H1 (cell line): ENCODE measurements around the gene GPR155. TPM values are rescaled to one million over a fixed set of nuclear protein-coding genes. Genes with fewer than 3 reads are reported as not detected.

Experiments
- CTCF ChIA-PET: fragments of 300-600 bp; sonication (Branson Sonifier 250); formaldehyde crosslinking; loops from one replicate; lab custom pipeline; 2021; ENCODE audit not compliant: partially characterized antibody; lab: Charles Lee
- POLR2A ChIA-PET: fragments of 300-600 bp; sonication (Branson Sonifier 250); formaldehyde crosslinking; loops from one replicate; lab custom pipeline; 2021; ENCODE audit warnings: inconsistent platforms; ENCODE audit not compliant: partially characterized antibody; lab: Charles Lee
- DNase-seq, 2 experiments: peaks; one replicate each; pipeline versions ENCODE4 v3.0.0 to v3.0.0-alpha.2; 2010 to 2022; ENCODE audit warnings: low spot score in 2 of 2, low read depth in 1 of 2, mixed read lengths in 1 of 2
- FAIRE-seq: peaks from 2 replicates; lab custom pipeline; 2011; peaks lifted over from hg19 to GRCh38; lab: Jason Lieb, UNC
- H2AFZ ChIP-seq: 2 replicates; pipeline ENCODE4 v1.8.1; 2012; ENCODE audit warnings: low read length, inconsistent platforms
- H2AK5ac ChIP-seq: 2 replicates; pipeline ENCODE4 v1.6.1; 2013; ENCODE audit warnings: low read depth, low read length
- H2BK120ac ChIP-seq: replicated peaks from 2 replicates; pipeline ENCODE3; 2013; ENCODE audit warnings: low read depth, low read length, inconsistent platforms
- H2BK12ac ChIP-seq: 2 replicates; pipeline ENCODE4 v1.6.1; 2013; ENCODE audit warnings: low read depth, low read length
- H2BK15ac ChIP-seq: 2 replicates; pipeline ENCODE4 v1.6.1; 2013; ENCODE audit warnings: low read length
- H2BK20ac ChIP-seq: 2 replicates; pipeline ENCODE4 v1.6.1; 2013; ENCODE audit warnings: low read length
- H2BK5ac ChIP-seq: 2 replicates; pipeline ENCODE4 v1.6.1; 2013; ENCODE audit warnings: low read depth, low read length
- H3K14ac ChIP-seq: 2 replicates; pipeline ENCODE4 v1.6.1; 2013; ENCODE audit warnings: inconsistent platforms; ENCODE audit not compliant: insufficient read length
- H3K18ac ChIP-seq: 2 replicates; pipeline ENCODE4 v1.6.1; 2013; ENCODE audit warnings: low read length; ENCODE audit errors: extremely low read depth
- H3K23ac ChIP-seq: 2 replicates; pipeline ENCODE4 v1.6.1; 2013; ENCODE audit warnings: inconsistent platforms; ENCODE audit not compliant: insufficient read length
- H3K23me2 ChIP-seq: 2 replicates; pipeline ENCODE4 v1.6.1; 2013; ENCODE audit warnings: low read depth, low read length
- H3K27ac ChIP-seq: 2 replicates; pipeline ENCODE4 v1.6.1; 2011; ENCODE audit warnings: low read depth, low read length, inconsistent platforms
- H3K27me3 ChIP-seq, 4 experiments: replicated peaks in 1 of 4; 1 replicate in 1 of 4; 2 replicates in 3 of 4; pipeline versions ENCODE4 v1.6.1 to v1.8.1; 2011 to 2013; ENCODE audit warnings: low read length in 3 of 4, mild to moderate bottlenecking in 3 of 4, inconsistent platforms in 2 of 4, mixed read lengths in 2 of 4, moderate library complexity in 1 of 4; ENCODE audit not compliant: control insufficient read depth in 3 of 4, insufficient read depth in 3 of 4; ENCODE audit errors: extremely low read depth in 1 of 4
- H3K36me3 ChIP-seq, 4 experiments: 2 replicates each; pipeline versions ENCODE4 v1.6.1 to v1.8.1; 2011 to 2013; ENCODE audit warnings: mild to moderate bottlenecking in 4 of 4, low read length in 3 of 4, moderate library complexity in 2 of 4, control low read depth in 1 of 4, inconsistent platforms in 1 of 4; ENCODE audit not compliant: insufficient read depth in 4 of 4, control insufficient read depth in 2 of 4
- H3K4ac ChIP-seq: replicated peaks from 2 replicates; pipeline ENCODE3; 2013; ENCODE audit warnings: low read length, low read depth, mixed read lengths, inconsistent platforms; ENCODE audit not compliant: insufficient read length
- H3K4me1 ChIP-seq, 4 experiments: replicated peaks in 1 of 4; 1 replicate in 1 of 4; 2 replicates in 3 of 4; pipeline versions ENCODE4 v1.6.1 to v1.8.1; 2011 to 2013; ENCODE audit warnings: low read length in 3 of 4, inconsistent platforms in 2 of 4, mixed read lengths in 1 of 4; ENCODE audit not compliant: insufficient read depth in 4 of 4, control insufficient read depth in 3 of 4
- H3K4me2 ChIP-seq, 2 experiments: 2 replicates each; pipeline versions ENCODE4 v1.6.1 to v1.8.1; 2011 to 2013; ENCODE audit warnings: low read depth in 2 of 2, low read length in 2 of 2, control low read depth in 1 of 2, inconsistent platforms in 1 of 2, mild to moderate bottlenecking in 1 of 2; ENCODE audit not compliant: insufficient read depth in 1 of 2
- H3K4me3 ChIP-seq, 4 experiments: fragments of 200-600, 300-600 bp in 1 of 4; sonication (generic), shearing (Covaris generic), sonication (Bioruptor Twin) in 1 of 4; 2 replicates each; pipeline versions ENCODE4 v1.5.1 to v1.8.1; 2011 to 2016; ENCODE audit warnings: low read length in 4 of 4, low read depth in 3 of 4, control low read depth in 2 of 4, inconsistent platforms in 2 of 4, mild to moderate bottlenecking in 2 of 4, mixed read lengths in 1 of 4, moderate library complexity in 1 of 4; ENCODE audit not compliant: insufficient read depth in 2 of 4; ENCODE audit errors: extremely low read depth in 1 of 4
- H3K56ac ChIP-seq: replicated peaks from 2 replicates; pipeline ENCODE3; 2013; ENCODE audit warnings: low read depth, mild to moderate bottlenecking, mixed read lengths, low read length, inconsistent platforms; ENCODE audit not compliant: insufficient read length
- H3K79me1 ChIP-seq: 2 replicates; pipeline ENCODE4 v1.6.1; 2013; ENCODE audit warnings: low read depth, low read length, control low read depth
- H3K79me2 ChIP-seq, 2 experiments: 2 replicates each; pipeline versions ENCODE4 v1.6.1 to v1.8.1; 2012 to 2013; ENCODE audit warnings: low read length in 2 of 2, mild to moderate bottlenecking in 2 of 2, inconsistent platforms in 1 of 2; ENCODE audit not compliant: insufficient read depth in 2 of 2, control insufficient read depth in 1 of 2
- H3K9ac ChIP-seq, 4 experiments: replicated peaks in 1 of 4; 1 replicate in 1 of 4; 2 replicates in 3 of 4; pipeline versions ENCODE4 v1.6.1 to v1.8.1; 2011 to 2013; ENCODE audit warnings: low read depth in 3 of 4, low read length in 3 of 4, control low read depth in 2 of 4, mild to moderate bottlenecking in 2 of 4, moderate library complexity in 2 of 4, inconsistent platforms in 1 of 4; ENCODE audit errors: extremely low read depth in 1 of 4
- H3K9me3 ChIP-seq, 2 experiments: 2 replicates each; pipeline versions ENCODE4 v1.6.1 to v1.8.1; 2012 to 2013; ENCODE audit warnings: mild to moderate bottlenecking in 2 of 2, moderate library complexity in 2 of 2, control low read depth in 1 of 2, inconsistent platforms in 1 of 2, low read depth in 1 of 2, low read length in 1 of 2, mixed read lengths in 1 of 2; ENCODE audit not compliant: insufficient read depth in 2 of 2
- H4K20me1 ChIP-seq, 2 experiments: replicated peaks in 1 of 2; 2 replicates each; pipeline versions ENCODE3 to v1.8.1; 2011 to 2013; ENCODE audit warnings: inconsistent platforms in 2 of 2, low read length in 2 of 2, mild to moderate bottlenecking in 1 of 2; ENCODE audit not compliant: insufficient read depth in 2 of 2, control insufficient read depth in 1 of 2
- H4K5ac ChIP-seq: 2 replicates; pipeline ENCODE4 v1.6.1; 2013; ENCODE audit warnings: low read length, low read depth, mixed read lengths, inconsistent platforms; ENCODE audit not compliant: insufficient read length
- H4K8ac ChIP-seq: 2 replicates; pipeline ENCODE4 v1.8.0; 2013; ENCODE audit warnings: mild to moderate bottlenecking, moderate library complexity, low read length, inconsistent platforms; ENCODE audit not compliant: insufficient read depth; ENCODE audit errors: extremely low read depth
- H4K91ac ChIP-seq: replicated peaks from 2 replicates; pipeline ENCODE3; 2013; ENCODE audit warnings: low read length, mixed read lengths, inconsistent platforms; ENCODE audit not compliant: insufficient read length
- BACH1 ChIP-seq: IDR thresholded peaks from 2 replicates; pipeline ENCODE4 v1.6.1; 2012; ENCODE audit warnings: low read length, improper control_type of control experiment
- CBX5 ChIP-seq: fragments of 300-800, 300-1000 bp; sonication (generic); IDR thresholded peaks from 2 replicates; pipeline ENCODE4 v1.7.1; 2016; ENCODE audit warnings: antibody characterized with exemption, low read length, low read depth
- GTF2F1 ChIP-seq: IDR thresholded peaks from 2 replicates; pipeline ENCODE4 v1.6.1; 2012; ENCODE audit warnings: low read depth, low read length, improper control_type of control experiment, borderline replicate concordance
- KDM1A ChIP-seq: fragments of 200-600, 300-600 bp; sonication (generic); IDR thresholded peaks from 2 replicates; pipeline ENCODE4 v1.7.1; 2016; ENCODE audit warnings: mild to moderate bottlenecking, low read length, borderline replicate concordance
- KDM5A ChIP-seq: fragments of 200-600 bp; IDR thresholded peaks from 2 replicates; pipeline ENCODE4 v1.7.1; 2012; ENCODE audit warnings: mild to moderate bottlenecking, low read length, inconsistent platforms, mixed read lengths
- MAFK ChIP-seq: IDR thresholded peaks from 2 replicates; pipeline ENCODE4 v1.6.1; 2012; ENCODE audit warnings: low read depth, mild to moderate bottlenecking, improper control_type of control experiment, low read length
- RBBP5 ChIP-seq: IDR thresholded peaks from 2 replicates; pipeline ENCODE4 v1.7.1; 2012; ENCODE audit warnings: low read depth, mild to moderate bottlenecking, inconsistent platforms, low read length, moderate library complexity, borderline replicate concordance
- WGBS, 2 experiments: shearing (Covaris generic) in 1 of 2; methylation state at CpG; one replicate each; pipeline versions ENCODE4 v1.1.6 to v1.1.7; 2013 to 2015; ENCODE audit warnings: low lambda C conversion rate in 2 of 2, mixed read lengths in 2 of 2, inconsistent platforms in 1 of 2, low coverage in 1 of 2, missing lambda C conversion rate in 1 of 2; ENCODE audit not compliant: insufficient replicate concordance in 2 of 2, insufficient coverage in 1 of 2, insufficient read length in 1 of 2; ENCODE audit errors: extremely low coverage in 1 of 2, missing lambda C conversion rate in 1 of 2; 5-methylcytosine and 5-hydroxymethylcytosine counted together
- polyA plus RNA-seq, 7 experiments: library from polyadenylated mRNA; depleted of rRNA in 3 of 7; stranded (reverse) in 5 of 7; unstranded in 2 of 7; fragments of >200 nt in 5 of 7; fragments of 200-250 nt in 2 of 7; gene quantifications; 1 replicate in 5 of 7; 2 replicates in 1 of 7; 4 replicates in 1 of 7; pipeline versions ENCODE4 v1.2.1 to v1.2.3, GENCODE V29; 2011 to 2013; ENCODE audit warnings: missing spikeins in 2 of 7, mixed read lengths in 2 of 7
- total RNA-seq: library from RNA; stranded (reverse); fragmentation: NEBNext Ultra II Directional; extraction: Animal tissue kit (Norgen Biotek cat#: 25700); gene quantifications from 2 replicates; pipeline ENCODE4 v1.2.1, GENCODE V29; 2021
- TF ChIP-seq, protein P1 (sequence below): IDR thresholded peaks from 2 replicates; pipeline ENCODE4 v1.6.1; 2011; ENCODE audit warnings: low read depth, mild to moderate bottlenecking, low read length; ENCODE audit not compliant: insufficient read depth
- TF ChIP-seq, protein P2 (sequence below), 3 experiments: IDR thresholded peaks; 1 replicate in 2 of 3; 2 replicates in 1 of 3; pipeline versions ENCODE4 v1.5.1 to v1.6.1; 2011; ENCODE audit warnings: low read length in 3 of 3, mild to moderate bottlenecking in 3 of 3, inconsistent platforms in 2 of 3, low read depth in 1 of 3, moderate library complexity in 1 of 3; ENCODE audit not compliant: insufficient read depth in 1 of 3; ENCODE audit errors: control extremely low read depth in 1 of 3

Gene GPR155
- total and polyA plus RNA-seq, 2 of the 8 experiments (the other 6 are each of a cell fraction or from before 2014, with no cell fraction given) = 0.26 to 2.1 TPM

DNA sequence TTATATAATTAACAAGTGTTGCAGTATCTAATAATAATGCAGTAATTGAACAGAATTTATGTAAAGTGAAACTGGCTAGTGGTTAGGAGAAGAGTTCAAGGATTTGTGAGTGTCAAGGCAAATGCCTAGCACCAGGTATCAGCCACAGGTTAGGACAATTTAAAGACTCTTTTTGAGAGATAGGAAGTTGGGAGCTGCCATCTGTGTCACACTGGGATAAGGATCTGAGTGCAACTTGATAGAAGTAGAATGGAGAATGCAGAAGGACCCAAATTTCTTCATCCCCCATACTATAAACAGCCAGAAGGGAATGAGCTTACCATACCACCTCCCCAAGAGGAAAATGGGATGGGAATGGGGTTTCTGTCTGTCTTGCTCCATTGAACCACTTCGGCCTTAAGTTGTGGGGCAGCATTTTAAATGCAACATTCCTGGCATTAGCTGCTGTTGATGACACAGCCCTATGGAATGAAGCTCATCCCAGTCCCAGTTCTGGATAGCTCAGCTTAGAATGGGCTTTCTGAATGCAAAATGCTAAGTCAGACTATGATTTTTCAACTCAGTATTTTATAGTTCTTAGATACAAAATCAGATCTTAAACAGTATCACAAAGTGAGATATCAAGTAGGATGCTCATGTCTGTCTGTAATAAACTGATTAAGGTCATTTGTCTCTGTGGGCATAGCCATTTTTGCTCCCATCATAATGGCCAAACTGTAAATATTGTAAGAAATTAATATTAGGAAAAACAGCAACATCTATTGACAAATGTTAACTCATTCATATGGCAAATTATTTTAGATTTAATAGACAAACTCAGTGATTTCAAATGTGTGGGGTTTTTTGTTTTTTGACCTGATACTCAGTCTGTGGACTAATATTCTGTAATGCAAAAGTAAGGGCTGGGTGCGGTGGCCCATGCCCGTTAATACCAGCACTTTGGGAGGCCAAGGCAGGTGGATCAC, 44.0 kb downstream of the GPR155 start:
- ChIA-PET CTCF (no interaction called here), POLR2A (interaction anchor here (1.5 kb wide), 1 partner anchor 17 kb away, joined by 3 read pairs; no protein-coding TSS in a partner anchor)
- Histone ChIP-seq H2BK120ac (no peak overlapping the region), H2BK15ac (no peak overlapping the region), H2BK12ac (no peak overlapping the region), H3K79me2 (no peaks in the 10 kb centered on the region), H3K4me1 (no peaks in the 10 kb centered on the region), H3K4me3 (no peak overlapping the region), H2AK5ac (no peak overlapping the region), H3K27ac (no peak overlapping the region), H3K27me3 (no peaks in the 10 kb centered on the region), H3K36me3 (no peaks in the 10 kb centered on the region), H2AFZ (no peak overlapping the region), H3K23ac (no peak overlapping the region), H3K9ac (no peak overlapping the region), H4K8ac (no peak overlapping the region), H2BK5ac (no peak overlapping the region), H3K4me2 (no peak overlapping the region), H3K9me3 (no peaks in the 10 kb centered on the region), H3K23me2 (no peaks in the 10 kb centered on the region), H3K79me1 (no peaks in the 10 kb centered on the region), H4K5ac (no peak overlapping the region), H3K56ac (no peak overlapping the region)
- WGBS, 2 experiments = 87% methylated on average over 3 of the region's 3 CpGs; no CpG with 5 or more reads in 1 of the 2 experiments
- DNase-seq (no peak), FAIRE-seq (no peak)
- TF ChIP-seq, protein P1, sequence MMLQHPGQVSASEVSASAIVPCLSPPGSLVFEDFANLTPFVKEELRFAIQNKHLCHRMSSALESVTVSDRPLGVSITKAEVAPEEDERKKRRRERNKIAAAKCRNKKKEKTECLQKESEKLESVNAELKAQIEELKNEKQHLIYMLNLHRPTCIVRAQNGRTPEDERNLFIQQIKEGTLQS = no peak
- TF ChIP-seq, protein P2, sequence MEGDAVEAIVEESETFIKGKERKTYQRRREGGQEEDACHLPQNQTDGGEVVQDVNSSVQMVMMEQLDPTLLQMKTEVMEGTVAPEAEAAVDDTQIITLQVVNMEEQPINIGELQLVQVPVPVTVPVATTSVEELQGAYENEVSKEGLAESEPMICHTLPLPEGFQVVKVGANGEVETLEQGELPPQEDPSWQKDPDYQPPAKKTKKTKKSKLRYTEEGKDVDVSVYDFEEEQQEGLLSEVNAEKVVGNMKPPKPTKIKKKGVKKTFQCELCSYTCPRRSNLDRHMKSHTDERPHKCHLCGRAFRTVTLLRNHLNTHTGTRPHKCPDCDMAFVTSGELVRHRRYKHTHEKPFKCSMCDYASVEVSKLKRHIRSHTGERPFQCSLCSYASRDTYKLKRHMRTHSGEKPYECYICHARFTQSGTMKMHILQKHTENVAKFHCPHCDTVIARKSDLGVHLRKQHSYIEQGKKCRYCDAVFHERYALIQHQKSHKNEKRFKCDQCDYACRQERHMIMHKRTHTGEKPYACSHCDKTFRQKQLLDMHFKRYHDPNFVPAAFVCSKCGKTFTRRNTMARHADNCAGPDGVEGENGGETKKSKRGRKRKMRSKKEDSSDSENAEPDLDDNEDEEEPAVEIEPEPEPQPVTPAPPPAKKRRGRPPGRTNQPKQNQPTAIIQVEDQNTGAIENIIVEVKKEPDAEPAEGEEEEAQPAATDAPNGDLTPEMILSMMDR (IDR thresholded peaks at IDR 0.05; ENCODE audit: control extremely low read depth in 1 of 3, insufficient read depth in 1 of 3, low read depth in 1 of 3, low read length in 3 of 3) = no peak
- TF ChIP-seq GTF2F1 (no peak), RBBP5 (no peak), MAFK (no peak), KDM5A (no peak), BACH1 (no peak), KDM1A (no peak), CBX5 (no peak)
- TF ChIP-seq, all 59 proteins: peak for 0
- H4K20me1 ChIP-seq = no peaks in the 10 kb centered on the region
- H3K18ac ChIP-seq = no peak overlapping the region
- H3K4ac ChIP-seq = no peak overlapping the region
- H3K14ac ChIP-seq = no peak overlapping the region
- H4K91ac ChIP-seq = no peak overlapping the region
- no peak overlapping the region for H2BK20ac ChIP-seq
